Vagina (tissue), 2 donors: ENCODE data around the gene KIF22. TPM values are rescaled to one million over a fixed set of nuclear protein-coding genes. Genes with fewer than 3 reads are reported as not detected.

Experiments
- DNase-seq, 2 donors: peaks; one replicate each; pipeline ENCODE4 v3.0.0-alpha.2; 2017; ENCODE audit errors: extremely low spot score in 2 of 2
- H3K27ac ChIP-seq: fragments of 200-600 bp; sonication (generic); one replicate; pipeline ENCODE4 v1.5.1; 2019
- H3K27me3 ChIP-seq: fragments of 200-600 bp; sonication (generic); one replicate; pipeline ENCODE4 v1.5.1; 2019
- H3K36me3 ChIP-seq, 2 donors: fragments of 200-600 bp; sonication (generic); one replicate each; pipeline ENCODE4 v1.5.1; 2017 to 2019
- H3K4me1 ChIP-seq: fragments of 200-600 bp; sonication (generic); one replicate; pipeline ENCODE4 v1.5.1; 2019
- H3K4me3 ChIP-seq, 2 donors: fragments of 200-600 bp; sonication (generic); 1 replicate in 1 of 2; 2 replicates in 1 of 2; pipeline ENCODE4 v1.5.1; 2016 to 2019
- H3K9me3 ChIP-seq: fragments of 200-600 bp; sonication (generic); one replicate; pipeline ENCODE4 v1.5.1; 2019
- CTCF ChIP-seq, 3 experiments: fragments of 450-650 bp in 2 of 3; fragments of 200-600 bp in 1 of 3; sonication (generic) in 1 of 3; IDR thresholded peaks; one replicate each; pipeline ENCODE4 v1.5.1; 2017 to 2019; ENCODE audit warnings: antibody characterized with exemption in 3 of 3, mild to moderate bottlenecking in 2 of 3, moderate library complexity in 2 of 3
- POLR2A ChIP-seq, 2 donors: fragments of 450-650 bp; IDR thresholded peaks; one replicate each; pipeline ENCODE4 v1.6.1; 2017; ENCODE audit warnings: antibody characterized with exemption in 2 of 2, mild to moderate bottlenecking in 2 of 2, moderate library complexity in 2 of 2
- POLR2AphosphoS5 ChIP-seq, 2 donors: sonication (generic); formaldehyde crosslinking; IDR thresholded peaks; one replicate each; pipeline ENCODE4 v1.9.0; 2017; ENCODE audit warnings: antibody characterized with exemption in 2 of 2, mild to moderate bottlenecking in 2 of 2, low read depth in 1 of 2; ENCODE audit not compliant: insufficient read depth in 1 of 2
- intact Hi-C: fragments of 100-400 bp; cut with DNase I; formaldehyde crosslinking; loops from one replicate; pipeline ENCODE4 v1.15.1; 2023
- total RNA-seq: library from RNA; depleted of rRNA; stranded (reverse); fragments of >200 nt; gene quantifications from one replicate; pipeline ENCODE4 v1.2.3, GENCODE V29; 2016

The KIF22 gene
- total RNA-seq, 1 donor from 2014 or later, result 18.9 TPM

- TF ChIP-seq POLR2AphosphoS5 (IDR thresholded peaks at IDR 0.05; ENCODE audit: insufficient read depth in 1 of 2, low read depth in 1 of 2) (no peak), CTCF (IDR thresholded peaks at IDR 0.05) (no peak), POLR2A (IDR thresholded peaks at IDR 0.05) (no peak)
- H3K9me3 ChIP-seq, result no peaks in the 10 kb centered on the region
- H3K4me1 ChIP-seq, result peaks cover 50% of the 10 kb centered on the region
- no peaks in the 10 kb centered on the region for H3K27me3 ChIP-seq
- intact Hi-C loops, result loop anchor here (5.0 kb wide), 1 partner anchor 571 kb away; no protein-coding TSS in a partner anchor
- peak within 1 kb of the TSS; percentile 81 to 91 for H3K4me3 ChIP-seq
- DNase-seq, result no peak
- peaks cover 0 to 20% of the 10 kb centered on the region in 2 donors for H3K36me3 ChIP-seq
- peak within 1 kb of the TSS; percentile 98 for H3K27ac ChIP-seq
Measured at GRCh38 chr16:29806099-29806579, 15.6 kb downstream of the KIF22 start, which contains the start of gene MAZ. Gene MAZ, plus strand, starts transcription at chr16:29806529. Its CDS starts 173 bp downstream, at chr16:29806702.

- no peak for TF ChIP-seq CTCF (IDR thresholded peaks at IDR 0.05)
- no peak for TF ChIP-seq POLR2A (IDR thresholded peaks at IDR 0.05)
- TF ChIP-seq POLR2AphosphoS5 (IDR thresholded peaks at IDR 0.05; ENCODE audit: insufficient read depth in 1 of 2, low read depth in 1 of 2), result no peak
- Histone ChIP-seq H3K36me3 (peaks cover 0 to 20% of the 10 kb centered on the region in 2 donors), H3K27me3 (no peaks in the 10 kb centered on the region), H3K9me3 (no peaks in the 10 kb centered on the region), H3K4me3 (peak overlapping the region; percentile 54 to 57), H3K4me1 (peaks cover 56% of the 10 kb centered on the region), H3K27ac (peak overlapping the region; percentile 96)
- intact Hi-C loops, result loop anchor here (5.0 kb wide), 1 partner anchor 570 kb away; no protein-coding TSS in a partner anchor
- DNase-seq, result no peak
Measured at GRCh38 chr16:29806641-29807425, 16.3 kb downstream of the KIF22 start.

GRCh38 chr16:29807426-29808218 lies 17.1 kb downstream of the KIF22 start:
- intact Hi-C loops, result loop anchor here (5.0 kb wide), 1 partner anchor 570 kb away; no protein-coding TSS in a partner anchor
- no peaks in the 10 kb centered on the region for H3K27me3 ChIP-seq
- no peaks in the 10 kb centered on the region for H3K9me3 ChIP-seq
- H3K4me1 ChIP-seq, result peaks cover 64% of the 10 kb centered on the region
- DNase-seq, result no peak
- peak overlapping the region; percentile 96 for H3K27ac ChIP-seq
- H3K36me3 ChIP-seq, result peaks cover 0 to 20% of the 10 kb centered on the region in 2 donors
- TF ChIP-seq POLR2A (IDR thresholded peaks at IDR 0.05) (peak in 1 of 2 donors; percentile 61), POLR2AphosphoS5 (IDR thresholded peaks at IDR 0.05; ENCODE audit: insufficient read depth in 1 of 2, low read depth in 1 of 2) (peak; percentile 83 to 96), CTCF (IDR thresholded peaks at IDR 0.05) (peak in 1 of 3 experiments; percentile 39)
- H3K4me3 ChIP-seq, result peak overlapping the region; percentile 54 to 57

- Histone ChIP-seq H3K36me3 (peaks cover 0 to 20% of the 10 kb centered on the region in 2 donors), H3K27ac (peak overlapping the region; percentile 96), H3K9me3 (no peaks in the 10 kb centered on the region), H3K27me3 (no peaks in the 10 kb centered on the region), H3K4me1 (peaks cover 71% of the 10 kb centered on the region), H3K4me3 (peak overlapping the region; percentile 54 to 57)
- intact Hi-C loops, result loop anchor here (5.0 kb wide), 1 partner anchor 569 kb away; no protein-coding TSS in a partner anchor
- no peak for DNase-seq
- TF ChIP-seq POLR2A (IDR thresholded peaks at IDR 0.05) (no peak), CTCF (IDR thresholded peaks at IDR 0.05) (no peak), POLR2AphosphoS5 (IDR thresholded peaks at IDR 0.05; ENCODE audit: insufficient read depth in 1 of 2, low read depth in 1 of 2) (no peak)
Measured at GRCh38 chr16:29808219-29808900, 17.8 kb downstream of the KIF22 start.
